ENCODE results near the gene FIGN. TPM values are rescaled to one million over a fixed set of nuclear protein-coding genes. Genes with fewer than 3 reads are reported as not detected.
A peak's percentile ranks its signal among the peaks of the same experiment; 100 is the strongest.

FIGN gene
- total RNA-seq, 1 donor = under 0.01 TPM

- DNase-seq (ENCODE audit: low read depth in 2 of 3, low spot score in 2 of 3) = no peak
Observed at GRCh38 chr2:163737190-163737439, 1.3 kb upstream of the FIGN start.

GRCh38 chr2:163736433-163737189 is 803 bp upstream of the FIGN start:
- peak in 1 of 3 donors; percentile 41 for DNase-seq (ENCODE audit: low read depth in 2 of 3, low spot score in 2 of 3)

- DNase-seq (ENCODE audit: low read depth in 2 of 3, low spot score in 2 of 3) = peak in 1 of 3 donors; percentile 15
Observed at GRCh38 chr2:163734881-163735684, 725 bp downstream of the FIGN start.

- no peak for DNase-seq (ENCODE audit: low read depth in 2 of 3, low spot score in 2 of 3)
Observed at GRCh38 chr2:163734401-163734800, 1.4 kb downstream of the FIGN start.

- no peak for DNase-seq (ENCODE audit: low read depth in 2 of 3, low spot score in 2 of 3)
Observed at GRCh38 chr2:163733956-163734355, 1.9 kb downstream of the FIGN start.

- DNase-seq (ENCODE audit: low read depth in 2 of 3, low spot score in 2 of 3) = no peak
Observed at GRCh38 chr2:163733301-163733938, 2.4 kb downstream of the FIGN start.

GRCh38 chr2:163732727-163733126 is 3.1 kb downstream of the FIGN start:
- DNase-seq (ENCODE audit: low read depth in 2 of 3, low spot score in 2 of 3) = no peak

GRCh38 chr2:163731735-163732134 is 4.1 kb downstream of the FIGN start:
- DNase-seq (ENCODE audit: low read depth in 2 of 3, low spot score in 2 of 3) = no peak

- no peak for DNase-seq (ENCODE audit: low read depth in 2 of 3, low spot score in 2 of 3)
Observed at GRCh38 chr2:163730556-163730955, 5.3 kb downstream of the FIGN start.

GRCh38 chr2:163729636-163730273 is 6.1 kb downstream of the FIGN start:
- no peak for DNase-seq (ENCODE audit: low read depth in 2 of 3, low spot score in 2 of 3)

- no peak for DNase-seq (ENCODE audit: low read depth in 2 of 3, low spot score in 2 of 3)
Observed at GRCh38 chr2:163723881-163724280, 11.9 kb downstream of the FIGN start.

GRCh38 chr2:163723348-163723747 is 12.5 kb downstream of the FIGN start:
- no peak for DNase-seq (ENCODE audit: low read depth in 2 of 3, low spot score in 2 of 3)

GRCh38 chr2:163719331-163719730 is 16.5 kb downstream of the FIGN start:
- no peak for DNase-seq (ENCODE audit: low read depth in 2 of 3, low spot score in 2 of 3)

GRCh38 chr2:163717993-163718680 is 17.7 kb downstream of the FIGN start:
- DNase-seq (ENCODE audit: low read depth in 2 of 3, low spot score in 2 of 3) = no peak

GRCh38 chr2:163717515-163717914 is 18.3 kb downstream of the FIGN start:
- DNase-seq (ENCODE audit: low read depth in 2 of 3, low spot score in 2 of 3) = no peak

- no peak for DNase-seq (ENCODE audit: low read depth in 2 of 3, low spot score in 2 of 3)
Observed at GRCh38 chr2:163716101-163716500, 19.7 kb downstream of the FIGN start.

- DNase-seq (ENCODE audit: low read depth in 2 of 3, low spot score in 2 of 3) = no peak
Observed at GRCh38 chr2:163715668-163716067, 20.1 kb downstream of the FIGN start.

GRCh38 chr2:163715199-163715598 is 20.6 kb downstream of the FIGN start:
- DNase-seq (ENCODE audit: low read depth in 2 of 3, low spot score in 2 of 3) = no peak

- DNase-seq (ENCODE audit: low read depth in 2 of 3, low spot score in 2 of 3) = no peak
Observed at GRCh38 chr2:163713534-163714311, 22.1 kb downstream of the FIGN start.

- DNase-seq (ENCODE audit: low read depth in 2 of 3, low spot score in 2 of 3) = no peak
Observed at GRCh38 chr2:163711699-163712098, 24.1 kb downstream of the FIGN start.

Measured in hematopoietic multipotent progenitor cell (in vitro differentiated cells).